Smooth muscle cell (in vitro differentiated cells): ENCODE measurements around the gene ALKBH7. TPM values are rescaled to one million over a fixed set of nuclear protein-coding genes. Genes with fewer than 3 reads are reported as not detected.

ENCODE experiments used
- DNase-seq: peaks from one replicate; lab custom pipeline; 2025; ENCODE audit not compliant: unreplicated experiment; lab: John Stamatoyannopoulos, UW
- H2AFZ ChIP-seq: fragments of 200-600 bp; sonication (generic); 2 replicates; pipeline ENCODE4 v1.6.0; 2016; ENCODE audit warnings: antibody characterized with exemption, low read depth, mild to moderate bottlenecking
- H3F3A ChIP-seq: fragments of 200-600 bp; sonication (generic); 2 replicates; pipeline ENCODE4 v1.6.0; 2017; ENCODE audit warnings: antibody characterized with exemption, low read depth
- H3K27ac ChIP-seq: fragments of 200-600 bp; sonication (generic); 2 replicates; pipeline ENCODE4 v1.5.1; 2016; ENCODE audit warnings: low read depth, mild to moderate bottlenecking
- H3K27me3 ChIP-seq: fragments of 200-600 bp; sonication (generic); 2 replicates; pipeline ENCODE4 v1.6.1; 2016; ENCODE audit warnings: low read depth, mild to moderate bottlenecking
- H3K36me3 ChIP-seq: fragments of 200-600 bp; sonication (generic); 2 replicates; pipeline ENCODE4 v1.5.1; 2016; ENCODE audit warnings: low read depth
- H3K4me1 ChIP-seq: fragments of 200-600 bp; sonication (generic); 2 replicates; pipeline ENCODE4 v1.5.1; 2016; ENCODE audit warnings: low read depth
- H3K4me2 ChIP-seq: fragments of 200-600 bp; sonication (generic); 2 replicates; pipeline ENCODE4 v1.6.0; 2016; ENCODE audit warnings: mild to moderate bottlenecking
- H3K4me3 ChIP-seq: fragments of 200-600 bp; sonication (generic); 2 replicates; pipeline ENCODE4 v1.5.1; 2016; ENCODE audit warnings: mild to moderate bottlenecking
- H3K79me2 ChIP-seq: fragments of 200-600 bp; sonication (generic); 2 replicates; pipeline ENCODE4 v1.6.0; 2016; ENCODE audit warnings: low read depth, mild to moderate bottlenecking
- H3K9ac ChIP-seq: fragments of 200-600 bp; sonication (generic); 2 replicates; pipeline ENCODE4 v1.6.0; 2016; ENCODE audit warnings: low read depth
- H3K9me3 ChIP-seq: fragments of 200-600 bp; sonication (generic); replicated peaks from 2 replicates; pipeline ENCODE4 v1.5.1; 2016; ENCODE audit warnings: low read depth
- H4K20me1 ChIP-seq: fragments of 200-600 bp; sonication (generic); 2 replicates; pipeline ENCODE4 v1.6.0; 2016; ENCODE audit warnings: low read depth
- WGBS: methylation state at CpG from one replicate; pipeline ENCODE4 v1.1.7; 2016; ENCODE audit warnings: low lambda C conversion rate; 5-methylcytosine and 5-hydroxymethylcytosine counted together
- polyA plus RNA-seq: library from polyadenylated mRNA; unstranded; fragments of >200 nt; fragmentation: Nextera tagmentation; extraction: Ambion mirVana; gene quantifications from 2 replicates; pipeline ENCODE4 v1.2.1, GENCODE V29; 2016
- total RNA-seq: library from RNA; depleted of rRNA; stranded (reverse); fragments of >200 nt; gene quantifications from 2 replicates; pipeline ENCODE4 v1.2.3, GENCODE V29; 2014
- TF ChIP-seq, protein P1 (sequence below): fragments of 200-600 bp; sonication (generic); IDR thresholded peaks from 2 replicates; pipeline ENCODE4 v1.5.1; 2017; ENCODE audit warnings: borderline replicate concordance, mild to moderate bottlenecking, antibody characterized with exemption; ENCODE audit not compliant: insufficient read depth, poor library complexity, severe bottlenecking

Gene ALKBH7
- total and polyA plus RNA-seq, 2 experiments from 2014 or later, result 34.4 to 103 TPM

DNA sequence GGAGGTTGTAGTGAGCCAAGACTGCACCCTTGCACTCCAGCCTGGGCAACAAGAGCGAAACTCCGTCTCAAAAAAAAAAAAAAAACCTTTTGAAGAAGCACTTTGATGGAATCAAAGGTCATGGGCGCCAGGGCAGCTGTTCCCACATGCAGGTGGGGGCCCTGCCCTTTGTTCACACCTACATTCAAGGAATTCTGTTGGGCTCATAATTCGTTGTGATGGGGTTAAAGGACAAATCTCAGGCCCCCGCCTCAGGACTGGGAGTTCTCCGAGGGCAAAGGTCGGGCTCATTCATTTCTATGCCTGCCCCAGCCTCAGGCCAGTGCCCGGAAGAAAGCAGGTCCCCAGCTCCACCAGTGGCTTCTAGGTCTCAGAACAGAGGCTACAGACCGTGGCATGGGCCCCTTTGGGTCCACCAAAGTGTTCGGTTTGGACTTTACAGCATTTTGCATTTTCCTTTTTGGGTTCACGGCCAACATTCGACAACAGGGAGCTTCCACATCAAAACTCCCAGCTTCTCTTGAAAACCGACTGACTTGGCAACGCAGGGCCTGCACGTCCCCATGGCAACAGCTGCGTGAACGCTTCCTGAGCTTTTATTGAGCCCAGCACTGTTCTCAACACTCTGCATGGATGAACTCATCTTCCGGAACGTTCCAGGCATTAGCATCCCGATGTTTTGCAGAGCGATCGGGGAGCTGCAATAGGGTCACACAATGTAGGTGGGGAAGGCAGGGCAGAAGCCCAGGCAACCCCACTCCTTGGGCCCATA, 30.4 kb downstream of the ALKBH7 start:
- H3K9me3 ChIP-seq, result no peaks in the 10 kb centered on the region
- no peaks in the 10 kb centered on the region for H3K27me3 ChIP-seq
- H3K79me2 ChIP-seq, result no peaks in the 10 kb centered on the region
- H4K20me1 ChIP-seq, result no peaks in the 10 kb centered on the region
- no peak overlapping the region for H3K27ac ChIP-seq
- no peaks in the 10 kb centered on the region for H3F3A ChIP-seq
- no peaks in the 10 kb centered on the region for H3K36me3 ChIP-seq
- H3K9ac ChIP-seq, result no peak overlapping the region
- no peak overlapping the region for H3K4me2 ChIP-seq
- no peak for DNase-seq
- no peaks in the 10 kb centered on the region for H3K4me1 ChIP-seq
- H2AFZ ChIP-seq, result no peak overlapping the region
- H3K4me3 ChIP-seq, result no peak overlapping the region
- TF ChIP-seq, protein P1, sequence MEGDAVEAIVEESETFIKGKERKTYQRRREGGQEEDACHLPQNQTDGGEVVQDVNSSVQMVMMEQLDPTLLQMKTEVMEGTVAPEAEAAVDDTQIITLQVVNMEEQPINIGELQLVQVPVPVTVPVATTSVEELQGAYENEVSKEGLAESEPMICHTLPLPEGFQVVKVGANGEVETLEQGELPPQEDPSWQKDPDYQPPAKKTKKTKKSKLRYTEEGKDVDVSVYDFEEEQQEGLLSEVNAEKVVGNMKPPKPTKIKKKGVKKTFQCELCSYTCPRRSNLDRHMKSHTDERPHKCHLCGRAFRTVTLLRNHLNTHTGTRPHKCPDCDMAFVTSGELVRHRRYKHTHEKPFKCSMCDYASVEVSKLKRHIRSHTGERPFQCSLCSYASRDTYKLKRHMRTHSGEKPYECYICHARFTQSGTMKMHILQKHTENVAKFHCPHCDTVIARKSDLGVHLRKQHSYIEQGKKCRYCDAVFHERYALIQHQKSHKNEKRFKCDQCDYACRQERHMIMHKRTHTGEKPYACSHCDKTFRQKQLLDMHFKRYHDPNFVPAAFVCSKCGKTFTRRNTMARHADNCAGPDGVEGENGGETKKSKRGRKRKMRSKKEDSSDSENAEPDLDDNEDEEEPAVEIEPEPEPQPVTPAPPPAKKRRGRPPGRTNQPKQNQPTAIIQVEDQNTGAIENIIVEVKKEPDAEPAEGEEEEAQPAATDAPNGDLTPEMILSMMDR, result no peak
- WGBS, result 83% methylated on average over 22 of the region's 22 CpGs

- no peaks in the 10 kb centered on the region for H3K27me3 ChIP-seq
- H3K36me3 ChIP-seq, result no peaks in the 10 kb centered on the region
- no peak overlapping the region for H3K4me3 ChIP-seq
- no peaks in the 10 kb centered on the region for H3K79me2 ChIP-seq
- 95% methylated on average over 5 of the region's 5 CpGs for WGBS
- no peak overlapping the region for H3K27ac ChIP-seq
- H3K9me3 ChIP-seq, result no peaks in the 10 kb centered on the region
- H3F3A ChIP-seq, result no peaks in the 10 kb centered on the region
- no peak overlapping the region for H3K4me2 ChIP-seq
- no peak overlapping the region for H3K9ac ChIP-seq
- no peaks in the 10 kb centered on the region for H3K4me1 ChIP-seq
- TF ChIP-seq, protein P1, result no peak
- DNase-seq, result no peak
- H4K20me1 ChIP-seq, result no peaks in the 10 kb centered on the region
- no peak overlapping the region for H2AFZ ChIP-seq
Measured at GRCh38 chr19:6406401-6406800, 33.8 kb downstream of the ALKBH7 start.

GRCh38 chr19:6409346-6409745, 36.8 kb downstream of the ALKBH7 start:
- H3K27me3 ChIP-seq, result no peaks in the 10 kb centered on the region
- DNase-seq, result no peak
- H3K9ac ChIP-seq, result no peak overlapping the region
- H3K4me1 ChIP-seq, result no peaks in the 10 kb centered on the region
- H3K4me2 ChIP-seq, result no peak overlapping the region
- H3K36me3 ChIP-seq, result no peaks in the 10 kb centered on the region
- H2AFZ ChIP-seq, result no peak overlapping the region
- H3K79me2 ChIP-seq, result no peaks in the 10 kb centered on the region
- TF ChIP-seq, protein P1, result no peak
- no peaks in the 10 kb centered on the region for H3K9me3 ChIP-seq
- H4K20me1 ChIP-seq, result no peaks in the 10 kb centered on the region
- H3K4me3 ChIP-seq, result no peak overlapping the region
- 98% methylated on average over 6 of the region's 6 CpGs for WGBS
- no peak overlapping the region for H3K27ac ChIP-seq
- H3F3A ChIP-seq, result no peaks in the 10 kb centered on the region

- Histone ChIP-seq H3F3A (no peaks in the 10 kb centered on the region), H3K4me3 (no peak overlapping the region), H3K27me3 (no peaks in the 10 kb centered on the region), H3K36me3 (no peaks in the 10 kb centered on the region), H3K9me3 (no peaks in the 10 kb centered on the region), H3K27ac (no peak overlapping the region), H3K79me2 (no peaks in the 10 kb centered on the region), H3K4me2 (no peak overlapping the region), H4K20me1 (peaks cover under 1% of the 10 kb centered on the region), H3K9ac (no peak overlapping the region), H2AFZ (no peak overlapping the region), H3K4me1 (no peaks in the 10 kb centered on the region)
- DNase-seq, result no peak
- 91% methylated on average over 12 of the region's 12 CpGs for WGBS
- TF ChIP-seq, protein P1, result no peak
Measured at GRCh38 chr19:6412061-6412446, 39.5 kb downstream of the ALKBH7 start.
